GM21723 (cell line): ENCODE measurements around the gene USP32.
"Not testable (repeated sequence)": the region's sequence is repeated elsewhere in the genome, so short reads cannot be mapped to it uniquely, and the experiment has no call there.

Source experiments
- ATAC-seq: cut with Tn5 transposase; IDR thresholded peaks from one replicate; pipeline ENCODE4 v1.9.1; 2021; ENCODE audit warnings: mild to moderate bottlenecking, moderate library complexity; ENCODE audit not compliant: unreplicated experiment

USP32 gene

GRCh38 chr17:60186846-60187745, 204.8 kb downstream of the USP32 start:
- ATAC-seq, result not testable (repeated sequence)

DNA sequence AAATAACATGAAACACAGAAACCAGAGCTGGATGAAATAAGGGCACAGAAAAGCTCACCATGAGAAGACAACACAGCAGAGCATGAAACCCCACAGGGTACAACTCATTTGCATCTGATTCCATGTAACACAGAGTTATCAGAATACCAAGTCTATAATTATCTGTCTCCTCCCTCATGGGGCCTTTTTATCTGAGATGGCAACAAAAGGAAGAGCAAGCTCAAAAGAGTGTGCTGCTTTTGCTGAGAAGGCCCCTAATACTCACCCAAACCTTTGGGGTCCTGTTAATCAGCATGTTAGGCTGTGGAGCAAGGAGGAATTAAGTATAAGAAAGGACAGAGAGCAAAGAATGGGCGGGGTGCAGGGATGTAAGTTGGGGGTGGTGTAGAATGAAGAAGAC, 205.6 kb downstream of the USP32 start:
- ATAC-seq, result not testable (repeated sequence)

DNA sequence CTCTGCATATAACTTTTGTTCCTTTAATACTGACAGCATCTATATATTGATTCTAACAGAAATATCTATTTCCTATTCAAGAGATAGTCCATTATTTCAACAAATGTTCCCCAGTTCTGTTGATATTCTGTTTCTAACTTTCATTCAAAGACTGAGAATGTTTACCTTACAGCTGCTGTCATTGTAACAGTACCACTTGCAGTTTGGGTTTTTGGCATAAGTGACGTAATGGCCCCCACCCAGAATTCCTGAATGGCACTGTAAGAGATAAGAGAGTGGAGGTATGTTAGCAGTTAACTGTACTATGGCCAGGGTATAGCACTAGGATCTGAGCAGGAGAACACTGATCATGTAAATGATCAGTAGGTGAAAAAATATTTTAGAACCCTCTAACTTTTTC, 211.6 kb downstream of the USP32 start:
- not testable (repeated sequence) for ATAC-seq

DNA sequence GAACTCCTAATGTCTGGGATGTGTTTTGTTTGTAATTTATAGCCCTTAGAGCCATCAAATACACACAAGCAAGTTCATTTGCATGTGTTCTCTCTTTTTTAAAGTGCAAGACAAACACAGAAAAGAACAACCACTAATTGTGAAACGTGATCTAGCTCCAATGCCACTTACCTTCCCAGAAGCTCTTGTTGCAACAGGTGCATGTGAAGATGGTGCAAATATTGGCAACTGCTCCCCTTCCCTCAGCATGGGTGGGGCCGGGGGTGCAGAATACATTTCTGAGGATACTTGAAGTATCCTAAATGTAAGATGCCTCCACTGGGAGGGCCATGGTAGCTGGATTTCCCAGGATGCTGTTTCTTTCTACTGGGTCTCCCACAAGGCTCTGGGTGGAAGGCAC, 213.8 kb downstream of the USP32 start:
- ATAC-seq, result not testable (repeated sequence)

GRCh38 chr17:60176763-60177162, 215.2 kb downstream of the USP32 start:
- not testable (repeated sequence) for ATAC-seq

- not testable (repeated sequence) for ATAC-seq
These were observed 217.2 kb downstream of the USP32 start for GRCh38 chr17:60174767-60175166.

DNA sequence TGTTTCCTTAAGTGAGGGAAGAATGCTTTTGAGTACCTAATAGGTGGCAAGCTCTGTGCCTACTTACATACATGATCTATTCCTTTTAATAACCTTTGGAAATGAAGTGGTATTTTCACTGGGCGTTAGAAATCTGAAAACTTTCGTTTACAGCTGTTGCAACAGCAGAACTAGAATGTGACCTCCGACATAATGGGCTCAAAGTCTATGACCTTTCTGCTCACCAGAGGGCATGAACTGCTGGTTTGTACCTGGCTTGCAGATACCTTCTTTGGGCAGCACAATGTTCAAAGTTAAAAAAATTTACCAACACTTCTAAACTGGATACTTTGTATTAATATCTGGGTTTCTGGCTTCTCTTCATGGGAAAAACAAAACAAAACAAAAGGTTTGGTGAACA, 217.9 kb downstream of the USP32 start:
- no peak for ATAC-seq

DNA sequence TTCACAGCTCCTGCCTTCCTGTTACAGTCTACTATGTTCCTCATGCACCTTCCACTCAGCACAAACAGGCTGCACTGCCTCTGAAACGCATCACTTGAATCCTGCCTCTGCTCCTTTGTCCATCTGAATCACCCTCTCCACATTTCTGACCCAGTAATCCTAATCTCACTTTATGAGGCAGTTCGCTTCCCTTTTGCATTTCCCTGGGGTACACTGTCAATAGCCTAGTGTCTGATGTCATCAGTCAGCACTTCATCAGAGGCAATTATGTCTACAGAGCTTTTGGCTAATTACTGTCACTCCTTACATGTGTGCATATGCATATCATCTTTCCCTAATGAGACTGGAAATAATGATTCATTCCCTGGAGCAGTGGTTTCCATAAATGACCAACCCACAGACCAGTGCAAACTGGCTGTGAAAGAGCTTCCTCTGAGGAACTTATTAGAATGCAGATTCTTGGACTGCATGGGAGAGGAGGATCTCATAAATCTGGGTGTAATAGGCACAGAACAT, 218.6 kb downstream of the USP32 start:
- no peak for ATAC-seq

DNA sequence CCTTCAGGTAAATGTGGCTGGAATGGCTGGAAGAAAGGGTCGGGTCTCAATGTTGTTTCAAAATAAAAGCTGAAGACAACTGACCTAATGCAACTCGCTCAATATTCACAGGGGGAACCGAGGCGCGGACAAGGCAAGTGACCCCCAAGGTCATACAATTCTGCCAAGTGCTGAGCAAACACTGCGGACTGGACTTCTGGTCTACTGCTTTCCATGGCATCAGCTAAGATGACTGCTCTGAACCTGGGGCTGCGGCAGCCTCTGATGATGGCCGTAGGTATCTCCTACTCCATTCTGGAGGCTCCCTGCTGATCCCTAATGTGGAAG, 220.2 kb downstream of the USP32 start:
- ATAC-seq, result no peak

GRCh38 chr17:60170835-60171752, 220.8 kb downstream of the USP32 start:
- no peak for ATAC-seq

GRCh38 chr17:60169921-60170817, 221.8 kb downstream of the USP32 start:
- no peak for ATAC-seq

GRCh38 chr17:60168654-60169053, 223.3 kb downstream of the USP32 start:
- ATAC-seq, result no peak

- no peak for ATAC-seq
These were observed 224.7 kb downstream of the USP32 start for GRCh38 chr17:60167065-60167741.

GRCh38 chr17:60165971-60166370, 226.0 kb downstream of the USP32 start:
- no peak for ATAC-seq

- no peak for ATAC-seq
These were observed 226.7 kb downstream of the USP32 start for GRCh38 chr17:60165223-60165622.

- ATAC-seq, result no peak
These were observed 227.2 kb downstream of the USP32 start for GRCh38 chr17:60164697-60165096.

DNA sequence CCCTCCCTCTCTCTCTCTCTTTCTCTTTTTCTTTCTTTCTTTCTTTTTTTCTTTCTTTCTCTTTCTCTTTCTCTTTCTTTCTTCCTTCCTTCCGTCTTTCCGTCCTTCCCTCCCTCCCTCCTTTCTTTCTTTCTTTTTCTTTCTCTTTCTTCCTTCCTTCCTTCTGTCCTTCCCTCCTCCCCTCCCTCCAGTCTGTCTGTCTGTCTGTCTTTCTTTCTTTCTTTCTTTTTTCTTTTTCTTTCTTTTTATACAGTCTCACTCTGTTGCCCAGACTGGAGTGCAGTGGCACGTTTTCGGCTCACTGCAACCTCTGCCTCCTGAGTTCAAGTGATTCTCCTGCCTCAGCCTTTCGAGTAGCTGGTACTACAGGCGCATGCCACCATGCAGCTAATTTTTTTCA, 227.8 kb downstream of the USP32 start:
- no peak for ATAC-seq

DNA sequence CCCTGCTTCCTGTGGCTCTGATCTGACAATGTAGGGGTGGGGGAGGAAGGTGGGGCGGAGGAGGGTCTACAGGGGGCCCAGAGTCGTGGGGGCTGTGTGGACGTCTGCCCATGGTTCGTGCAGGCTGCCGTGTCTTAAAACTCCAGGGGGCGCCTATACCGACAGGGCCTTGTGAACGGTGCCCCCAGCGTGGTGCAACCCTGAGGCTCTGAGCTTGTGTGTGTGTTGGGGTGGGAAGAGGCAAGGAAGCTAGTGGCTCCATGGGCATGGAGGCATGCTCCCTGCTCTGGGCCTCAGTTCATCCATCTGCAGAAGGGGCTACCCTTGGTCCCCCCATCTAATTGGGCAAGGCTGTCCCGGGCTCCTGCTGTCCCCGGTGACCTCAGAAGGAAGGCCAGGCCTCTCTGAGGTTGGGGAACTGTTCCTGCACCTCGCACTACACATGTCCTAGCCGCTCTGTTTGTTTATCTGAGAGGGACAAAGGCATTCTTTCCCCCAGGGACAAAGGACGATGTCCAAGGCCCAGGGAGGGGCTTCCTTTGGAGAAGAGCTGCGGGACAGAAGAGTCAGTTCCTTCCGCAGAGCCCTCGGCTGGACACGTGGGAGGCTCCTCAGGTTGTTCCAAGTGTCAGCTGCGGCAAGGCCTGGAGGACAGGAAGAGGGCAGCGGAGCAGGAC, 228.7 kb downstream of the USP32 start:
- no peak for ATAC-seq

DNA sequence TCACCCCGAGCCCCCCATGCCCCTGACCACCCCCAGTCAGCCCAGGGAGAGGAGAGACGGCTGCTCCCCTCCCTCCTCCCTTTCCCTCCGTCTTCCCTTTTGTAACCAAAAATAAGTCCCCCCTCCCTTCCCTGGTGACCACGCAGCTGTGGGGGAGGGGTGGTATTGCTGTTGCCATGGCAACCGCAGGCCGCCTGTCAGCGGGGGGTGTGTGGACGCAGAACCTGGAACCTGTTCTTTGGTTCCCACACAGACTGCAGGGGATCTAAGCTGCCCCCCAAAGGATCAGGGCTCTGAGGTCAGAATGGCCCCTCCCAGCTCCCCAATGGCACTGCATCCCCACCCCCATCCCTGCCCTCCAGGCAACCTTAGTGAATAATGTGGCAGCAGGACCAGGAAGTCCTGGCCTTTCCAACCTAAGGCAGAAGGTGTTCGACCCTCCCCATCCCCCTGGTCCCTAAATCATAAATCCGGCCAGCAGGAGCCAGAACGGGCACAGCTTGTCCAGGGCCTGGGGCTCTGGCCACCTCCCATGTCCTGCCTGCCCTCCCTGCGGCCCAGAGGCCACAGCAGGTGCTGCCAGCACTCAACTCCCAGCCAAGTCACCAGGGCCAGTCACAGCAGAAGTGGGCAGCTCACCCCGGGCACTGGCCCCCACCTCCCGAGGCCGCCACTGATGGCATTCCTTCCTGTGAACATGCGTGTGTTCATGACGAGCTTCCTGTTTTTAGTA, 230.2 kb downstream of the USP32 start:
- no peak for ATAC-seq
